Measurements from ENCODE around the gene ALX3. TPM values are rescaled to one million over a fixed set of nuclear protein-coding genes. Genes with fewer than 3 reads are reported as not detected.
"Not testable (repeated sequence)": the region's sequence is repeated elsewhere in the genome, so short reads cannot be mapped to it uniquely, and the experiment has no call there.

Gene ALX3
- total RNA-seq, 2 donors from 2014 or later = not detected

DNA sequence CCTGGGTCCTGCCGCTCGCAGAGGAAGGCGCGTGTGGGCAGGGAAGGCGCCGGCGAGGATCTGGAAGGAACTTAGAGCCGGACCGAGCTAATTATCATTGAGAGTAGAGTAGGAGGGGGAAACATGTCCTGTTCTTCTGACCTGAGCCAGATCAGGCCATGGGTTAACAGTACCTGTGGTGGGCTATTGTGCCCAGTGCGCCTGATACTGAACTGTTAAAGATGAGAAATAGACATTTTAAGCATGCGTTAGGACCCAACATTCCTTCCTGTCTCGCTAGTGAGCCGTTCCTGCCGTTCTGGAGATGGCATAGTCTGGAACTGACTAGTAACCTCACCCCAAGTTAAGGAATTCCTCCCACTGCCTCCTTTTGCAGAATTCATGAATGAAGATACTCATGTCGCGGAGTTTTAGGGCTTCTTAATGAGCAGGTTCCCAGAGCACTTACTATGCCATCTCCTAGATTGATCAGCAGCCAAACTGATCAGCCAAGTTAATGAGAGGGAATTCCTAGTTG is 35.2 kb downstream of the ALX3 start:
- H3K36me3 ChIP-seq = peaks cover 18% of the 10 kb centered on the region
- TF ChIP-seq, protein P1, sequence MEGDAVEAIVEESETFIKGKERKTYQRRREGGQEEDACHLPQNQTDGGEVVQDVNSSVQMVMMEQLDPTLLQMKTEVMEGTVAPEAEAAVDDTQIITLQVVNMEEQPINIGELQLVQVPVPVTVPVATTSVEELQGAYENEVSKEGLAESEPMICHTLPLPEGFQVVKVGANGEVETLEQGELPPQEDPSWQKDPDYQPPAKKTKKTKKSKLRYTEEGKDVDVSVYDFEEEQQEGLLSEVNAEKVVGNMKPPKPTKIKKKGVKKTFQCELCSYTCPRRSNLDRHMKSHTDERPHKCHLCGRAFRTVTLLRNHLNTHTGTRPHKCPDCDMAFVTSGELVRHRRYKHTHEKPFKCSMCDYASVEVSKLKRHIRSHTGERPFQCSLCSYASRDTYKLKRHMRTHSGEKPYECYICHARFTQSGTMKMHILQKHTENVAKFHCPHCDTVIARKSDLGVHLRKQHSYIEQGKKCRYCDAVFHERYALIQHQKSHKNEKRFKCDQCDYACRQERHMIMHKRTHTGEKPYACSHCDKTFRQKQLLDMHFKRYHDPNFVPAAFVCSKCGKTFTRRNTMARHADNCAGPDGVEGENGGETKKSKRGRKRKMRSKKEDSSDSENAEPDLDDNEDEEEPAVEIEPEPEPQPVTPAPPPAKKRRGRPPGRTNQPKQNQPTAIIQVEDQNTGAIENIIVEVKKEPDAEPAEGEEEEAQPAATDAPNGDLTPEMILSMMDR (IDR thresholded peaks at IDR 0.05) = no peak
- H3K27me3 ChIP-seq = no peaks in the 10 kb centered on the region
- H3K27ac ChIP-seq = peak overlapping the region; percentile 67
- intact Hi-C loops (cut with DNase I) = no loop called here
- H3K4me1 ChIP-seq = peaks cover 5% of the 10 kb centered on the region
- peak overlapping the region; percentile 87 for H3K4me3 ChIP-seq
- peak overlapping the region; percentile 87 to 92 for H3K9ac ChIP-seq (ENCODE audit: low read depth in 2 of 2, low read length in 2 of 2)
- H3K9me3 ChIP-seq = no peaks in the 10 kb centered on the region
- DNase-seq = no peak

DNA sequence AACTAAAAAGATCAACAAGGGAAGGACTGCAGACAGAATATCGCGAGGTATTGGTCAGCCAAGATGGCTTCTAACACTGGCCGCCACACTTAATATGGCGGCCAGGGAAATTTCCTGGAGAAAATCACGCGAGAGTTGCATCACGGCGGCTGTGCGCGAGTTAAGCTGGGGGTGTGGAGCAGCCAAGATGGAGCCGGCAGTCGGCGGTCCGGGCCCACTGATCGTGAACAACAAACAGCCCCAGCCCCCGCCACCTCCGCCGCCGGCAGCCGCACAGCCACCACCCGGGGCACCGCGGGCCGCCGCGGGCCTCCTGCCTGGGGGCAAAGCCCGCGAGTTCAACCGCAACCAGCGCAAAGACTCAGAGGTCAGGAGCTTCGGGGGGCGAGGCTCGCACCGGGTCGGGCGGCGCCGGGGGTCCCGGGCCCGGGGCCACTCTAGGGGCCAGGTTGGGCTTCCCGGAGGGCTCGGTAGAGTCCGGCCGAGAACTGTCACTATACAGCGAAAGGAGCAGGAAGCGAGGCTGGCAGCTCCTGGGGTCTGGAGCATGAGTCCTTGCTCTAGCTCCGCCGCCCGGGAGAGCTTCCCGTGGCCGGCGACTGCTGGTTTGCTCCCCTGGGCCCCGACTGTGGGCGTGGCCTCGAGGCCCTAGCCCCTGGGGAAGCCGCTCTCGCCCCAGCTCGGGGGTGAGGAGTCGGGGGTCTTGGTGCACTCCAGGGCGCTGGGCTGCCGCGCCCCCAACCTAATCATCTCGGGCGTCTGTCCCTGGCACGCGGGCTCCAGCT is 35.8 kb downstream of the ALX3 start, which contains the start of gene STRIP1:
TSS of gene STRIP1 (plus strand) at position 174 of the 785 bp plus-strand sequence. CDS start at position 188, 14 bp downstream.
- Histone ChIP-seq H3K4me1 (peaks cover 5% of the 10 kb centered on the region), H3K36me3 (peaks cover 16% of the 10 kb centered on the region), H3K9ac (ENCODE audit: low read depth in 2 of 2, low read length in 2 of 2) (peak within 1 kb of the TSS; percentile 87 to 92), H3K9me3 (no peaks in the 10 kb centered on the region), H3K4me3 (peak within 1 kb of the TSS; percentile 87), H3K27ac (peak within 1 kb of the TSS; percentile 67), H3K27me3 (no peaks in the 10 kb centered on the region)
- TF ChIP-seq, protein P1 (IDR thresholded peaks at IDR 0.05) = no peak
- peak; percentile 93 for DNase-seq
- intact Hi-C loops (cut with DNase I) = no loop called here

DNA sequence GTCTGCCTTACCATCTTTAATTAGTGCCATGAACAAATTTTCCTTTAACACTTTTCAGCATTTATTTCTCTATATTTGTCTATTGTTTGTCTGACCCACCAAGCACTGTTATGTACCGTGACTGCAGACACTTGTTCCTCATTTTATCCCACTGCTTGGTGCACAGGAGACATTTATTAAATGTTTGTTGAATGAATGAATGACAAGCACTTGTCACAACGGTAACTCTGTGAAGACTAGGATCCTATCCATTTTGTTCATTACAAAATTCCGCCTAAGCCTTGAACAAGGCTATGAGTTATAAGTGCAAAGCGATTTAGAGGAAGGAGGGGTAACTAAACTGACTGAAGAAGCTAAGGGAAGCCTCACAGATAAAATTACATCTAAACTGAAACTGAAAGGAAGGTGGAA is 36.4 kb downstream of the ALX3 start:
- intact Hi-C loops (cut with DNase I) = no loop called here
- H3K4me3 ChIP-seq = peak overlapping the region; percentile 87
- H3K27ac ChIP-seq = peak overlapping the region; percentile 67
- H3K9me3 ChIP-seq = no peaks in the 10 kb centered on the region
- TF ChIP-seq, protein P1 (IDR thresholded peaks at IDR 0.05) = no peak
- H3K4me1 ChIP-seq = peaks cover 5% of the 10 kb centered on the region
- DNase-seq = no peak
- no peaks in the 10 kb centered on the region for H3K27me3 ChIP-seq
- peaks cover 10% of the 10 kb centered on the region for H3K36me3 ChIP-seq
- peak overlapping the region in 1 of 2 donors; percentile 6 for H3K9ac ChIP-seq (ENCODE audit: low read depth in 2 of 2, low read length in 2 of 2)

DNA sequence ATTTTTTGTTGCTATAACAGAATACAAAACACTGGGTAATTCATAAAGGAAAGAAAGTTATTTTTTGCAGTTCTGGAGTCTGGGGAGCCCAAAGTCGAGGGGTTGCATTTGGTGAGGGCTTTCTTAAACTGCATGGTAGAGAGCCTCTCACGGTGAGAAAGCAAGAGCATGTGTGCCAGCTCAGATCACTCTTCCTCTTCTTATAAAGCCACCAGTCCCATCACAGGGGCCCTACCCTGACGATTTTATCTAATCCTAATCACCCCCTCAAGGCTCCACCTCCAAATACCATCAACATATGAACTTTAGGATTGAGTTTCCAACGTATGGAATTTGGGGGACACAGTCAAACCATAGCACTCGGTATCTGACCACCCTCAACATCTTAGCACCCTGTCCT is 37.1 kb downstream of the ALX3 start:
- H3K27me3 ChIP-seq = no peaks in the 10 kb centered on the region
- H3K36me3 ChIP-seq = peaks cover 3% of the 10 kb centered on the region
- H3K9me3 ChIP-seq = no peaks in the 10 kb centered on the region
- no peak overlapping the region for H3K9ac ChIP-seq (ENCODE audit: low read depth in 2 of 2, low read length in 2 of 2)
- TF ChIP-seq, protein P1 (IDR thresholded peaks at IDR 0.05) = no peak
- peak overlapping the region; percentile 67 for H3K27ac ChIP-seq
- no peak for DNase-seq
- no peak overlapping the region for H3K4me3 ChIP-seq
- intact Hi-C loops (cut with DNase I) = no loop called here
- H3K4me1 ChIP-seq = peaks cover 5% of the 10 kb centered on the region

DNA sequence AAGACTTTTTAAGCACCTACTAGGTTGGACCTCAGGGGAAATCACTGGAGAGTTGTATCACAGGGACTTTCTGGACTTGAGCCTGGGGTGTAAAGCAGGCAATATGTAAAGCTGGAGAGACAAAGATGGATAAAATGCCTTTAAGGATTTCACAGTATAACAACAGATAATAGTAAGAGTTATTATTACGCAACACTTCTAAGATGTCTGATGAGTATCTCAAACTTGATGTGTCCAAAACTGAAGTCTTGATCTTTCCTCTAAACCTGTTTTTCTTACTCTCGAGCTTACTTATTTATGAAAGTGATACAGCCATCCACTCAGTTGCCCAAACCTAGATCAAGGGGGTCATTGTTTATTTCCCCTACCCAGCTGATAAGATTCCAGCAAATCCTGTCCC is 38.1 kb downstream of the ALX3 start:
- Histone ChIP-seq H3K9ac (ENCODE audit: low read depth in 2 of 2, low read length in 2 of 2) (no peak overlapping the region), H3K9me3 (no peaks in the 10 kb centered on the region), H3K27ac (no peak overlapping the region), H3K4me3 (no peak overlapping the region), H3K27me3 (no peaks in the 10 kb centered on the region), H3K36me3 (no peaks in the 10 kb centered on the region), H3K4me1 (peaks cover 5% of the 10 kb centered on the region)
- DNase-seq = no peak
- TF ChIP-seq, protein P1 (IDR thresholded peaks at IDR 0.05) = no peak
- intact Hi-C loops (cut with DNase I) = no loop called here

DNA sequence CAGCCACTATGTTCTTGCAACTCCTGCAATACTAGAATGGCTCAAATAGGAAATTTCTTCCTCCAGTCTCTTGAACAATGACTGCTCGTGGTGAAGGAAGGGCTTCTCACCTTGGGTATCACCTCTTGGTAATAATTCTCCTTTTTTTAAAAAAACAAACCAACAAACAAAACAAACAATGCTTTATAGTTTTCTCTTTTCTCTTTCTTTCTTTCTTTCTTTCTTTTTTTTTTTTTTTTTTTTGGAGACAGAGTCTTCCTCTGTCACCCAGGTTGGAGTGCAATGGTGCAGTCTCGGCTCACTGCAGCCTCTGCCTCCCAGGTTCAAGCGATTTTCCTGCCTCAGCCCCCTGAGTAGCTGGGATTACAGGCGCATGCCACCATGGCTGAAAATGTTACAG is 39.8 kb downstream of the ALX3 start:
- DNase-seq; H3K9me3 ChIP-seq; H3K27me3 ChIP-seq; H3K36me3 ChIP-seq; H3K4me1 ChIP-seq; intact Hi-C loops (cut with DNase I); H3K4me3 ChIP-seq; H3K9ac ChIP-seq (ENCODE audit: low read depth in 2 of 2, low read length in 2 of 2); H3K27ac ChIP-seq: not testable (repeated sequence)
